PC-9 (cell line): ENCODE data around the gene LONRF2. TPM values are rescaled to one million over a fixed set of nuclear protein-coding genes. Genes with fewer than 3 reads are reported as not detected.

Source experiments
- BruUV-seq: library from RNA; stranded (reverse); fragments of 400-500 nt; replicated peaks from 2 replicates; lab custom pipeline; 2021; lab: Mats Ljungman, UMichigan
- CTCF ChIA-PET: fragments of 300-600 bp; sonication (Branson Sonifier 250); formaldehyde crosslinking; loops from one replicate; lab custom pipeline; 2022; ENCODE audit warnings: antibody characterized with exemption; lab: Charles Lee
- POLR2A ChIA-PET: fragments of 300-600 bp; sonication (Branson Sonifier 250); formaldehyde crosslinking; loops from one replicate; lab custom pipeline; 2022; ENCODE audit warnings: antibody characterized with exemption; ENCODE audit not compliant: unreplicated experiment; lab: Charles Lee
- DNase-seq, 2 experiments: peaks; one replicate each; pipeline versions ENCODE4 v3.0.0 to v3.0.0-alpha.2; 2015 to 2022; ENCODE audit warnings: mixed read lengths in 1 of 2
- H2AFZ ChIP-seq: fragments of 200-600 bp; sonication (generic); 2 replicates; pipeline ENCODE4 v1.8.1; 2017; ENCODE audit warnings: antibody characterized with exemption
- H3F3A ChIP-seq: fragments of 200-600 bp; sonication (generic); 2 replicates; pipeline ENCODE4 v1.8.1; 2017; ENCODE audit warnings: antibody characterized with exemption, mild to moderate bottlenecking, low read depth; ENCODE audit not compliant: insufficient read depth
- H3K27ac ChIP-seq: fragments of 200-600 bp; sonication (generic); 2 replicates; pipeline ENCODE4 v1.6.1; 2016; ENCODE audit warnings: mixed run types
- H3K27me3 ChIP-seq: fragments of 200-600 bp; sonication (generic); 2 replicates; pipeline ENCODE4 v1.6.1; 2016; ENCODE audit warnings: low read depth, mixed run types; ENCODE audit not compliant: insufficient read depth
- H3K36me3 ChIP-seq: fragments of 200-600 bp; sonication (generic); 2 replicates; pipeline ENCODE4 v1.6.1; 2016; ENCODE audit warnings: low read depth, mixed run types
- H3K4me1 ChIP-seq: fragments of 200-600 bp; sonication (generic); replicated peaks from 2 replicates; pipeline ENCODE4 v1.6.1; 2016; ENCODE audit warnings: mixed run types; ENCODE audit not compliant: insufficient read depth
- H3K4me2 ChIP-seq: fragments of 200-600 bp; sonication (generic); 2 replicates; pipeline ENCODE4 v1.6.1; 2017; ENCODE audit warnings: mixed run types
- H3K4me3 ChIP-seq: fragments of 200-600 bp; sonication (generic); 2 replicates; pipeline ENCODE4 v1.6.1; 2016; ENCODE audit warnings: mixed run types
- H3K79me2 ChIP-seq: fragments of 200-600 bp; sonication (generic); 2 replicates; pipeline ENCODE4 v1.6.1; 2017; ENCODE audit warnings: low read depth, mixed run types
- H3K9me2 ChIP-seq: fragments of 200-600 bp; sonication (generic); 2 replicates; pipeline ENCODE4 v1.8.1; 2017; ENCODE audit warnings: mild to moderate bottlenecking; ENCODE audit not compliant: insufficient read depth
- H3K9me3 ChIP-seq: fragments of 200-600 bp; sonication (generic); 2 replicates; pipeline ENCODE4 v1.8.1; 2016; ENCODE audit warnings: low read depth; ENCODE audit not compliant: insufficient read depth
- H4K20me1 ChIP-seq: fragments of 200-600 bp; sonication (generic); 2 replicates; pipeline ENCODE4 v1.8.1; 2017; ENCODE audit not compliant: insufficient read depth
- EZH2 ChIP-seq: fragments of 200-600 bp; sonication (generic); IDR thresholded peaks from 2 replicates; pipeline ENCODE4 v1.8.0; 2017; ENCODE audit warnings: antibody characterized with exemption, low read depth
- intact Hi-C: fragments of 100-400 bp; cut with micrococcal nuclease; formaldehyde crosslinking; loops from one replicate; pipeline ENCODE4 v1.10.0; 2022; ENCODE audit not compliant: unreplicated experiment
- total RNA-seq: library from RNA; stranded (reverse); gene quantifications from 2 replicates; pipeline ENCODE4 v1.2.3, GENCODE V29; 2021
- TF ChIP-seq, protein P1 (sequence below): fragments of 200-600 bp; sonication (generic); conservative IDR thresholded peaks from 2 replicates; pipeline ENCODE4 v1.6.1; 2017; ENCODE audit warnings: mixed run types, antibody characterized with exemption, mild to moderate bottlenecking, moderate library complexity

Gene LONRF2
- total RNA-seq, 1 experiment from 2014 or later, result not detected

DNA sequence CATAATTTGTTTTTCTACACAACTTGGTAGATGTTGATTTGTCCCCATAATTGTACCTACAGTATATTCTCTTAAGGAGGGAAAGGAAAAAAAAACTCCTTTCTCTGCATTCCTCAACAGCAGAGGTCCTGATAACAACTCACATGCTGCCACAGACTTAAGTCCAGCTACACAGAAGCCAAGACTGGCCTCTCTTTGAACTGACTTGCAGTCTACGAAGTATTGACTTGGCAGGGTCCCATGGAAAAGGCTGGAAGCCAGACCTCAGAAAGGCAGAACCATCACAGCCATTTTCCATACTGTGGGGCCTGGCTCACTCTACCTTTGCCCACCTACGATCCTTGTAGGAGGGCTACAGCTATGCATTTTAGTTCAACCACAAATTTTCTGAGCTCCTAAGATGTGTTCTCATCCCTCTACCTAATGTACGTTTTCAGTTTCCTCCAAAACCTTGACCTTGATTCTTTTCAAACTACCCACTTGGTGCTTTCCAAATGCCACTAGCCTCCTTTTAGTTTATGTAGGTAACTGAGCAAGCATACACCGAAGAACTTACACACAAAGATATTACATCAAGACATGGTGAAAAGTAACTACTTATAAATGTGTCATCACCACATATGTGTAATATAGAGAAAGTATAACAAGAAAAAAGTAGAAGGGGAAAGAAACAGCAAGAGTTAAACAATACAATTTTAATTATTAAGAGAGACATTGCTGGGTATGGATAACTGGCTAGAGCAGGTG lies 12.2 kb downstream of the LONRF2 start:
- H3K9me2 ChIP-seq, result no peaks in the 10 kb centered on the region
- no peaks in the 10 kb centered on the region for H3K79me2 ChIP-seq
- no peak overlapping the region for H3K4me3 ChIP-seq
- no peaks in the 10 kb centered on the region for H3K4me1 ChIP-seq
- H3K27me3 ChIP-seq, result no peaks in the 10 kb centered on the region; the same call in 1 of the 2 replicates
- BruUV-seq, result no TSS peak
- no peak overlapping the region for H3K27ac ChIP-seq
- no peaks in the 10 kb centered on the region for H4K20me1 ChIP-seq
- H3F3A ChIP-seq, result no peaks in the 10 kb centered on the region
- TF ChIP-seq, protein P1, sequence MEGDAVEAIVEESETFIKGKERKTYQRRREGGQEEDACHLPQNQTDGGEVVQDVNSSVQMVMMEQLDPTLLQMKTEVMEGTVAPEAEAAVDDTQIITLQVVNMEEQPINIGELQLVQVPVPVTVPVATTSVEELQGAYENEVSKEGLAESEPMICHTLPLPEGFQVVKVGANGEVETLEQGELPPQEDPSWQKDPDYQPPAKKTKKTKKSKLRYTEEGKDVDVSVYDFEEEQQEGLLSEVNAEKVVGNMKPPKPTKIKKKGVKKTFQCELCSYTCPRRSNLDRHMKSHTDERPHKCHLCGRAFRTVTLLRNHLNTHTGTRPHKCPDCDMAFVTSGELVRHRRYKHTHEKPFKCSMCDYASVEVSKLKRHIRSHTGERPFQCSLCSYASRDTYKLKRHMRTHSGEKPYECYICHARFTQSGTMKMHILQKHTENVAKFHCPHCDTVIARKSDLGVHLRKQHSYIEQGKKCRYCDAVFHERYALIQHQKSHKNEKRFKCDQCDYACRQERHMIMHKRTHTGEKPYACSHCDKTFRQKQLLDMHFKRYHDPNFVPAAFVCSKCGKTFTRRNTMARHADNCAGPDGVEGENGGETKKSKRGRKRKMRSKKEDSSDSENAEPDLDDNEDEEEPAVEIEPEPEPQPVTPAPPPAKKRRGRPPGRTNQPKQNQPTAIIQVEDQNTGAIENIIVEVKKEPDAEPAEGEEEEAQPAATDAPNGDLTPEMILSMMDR, result no peak
- TF ChIP-seq EZH2, result no peak
- no peak overlapping the region for H2AFZ ChIP-seq
- ChIA-PET CTCF (no interaction called here), POLR2A (no interaction called here)
- DNase-seq, result no peak
- no peaks in the 10 kb centered on the region for H3K9me3 ChIP-seq
- intact Hi-C loops, result no loop called here
- no peaks in the 10 kb centered on the region for H3K36me3 ChIP-seq
- no peak overlapping the region for H3K4me2 ChIP-seq

GRCh38 chr2:100309311-100309710 lies 13.0 kb downstream of the LONRF2 start:
- Histone ChIP-seq H3K9me2 (no peaks in the 10 kb centered on the region), H3K9me3 (no peaks in the 10 kb centered on the region), H3K36me3 (no peaks in the 10 kb centered on the region), H3K27me3 (no peaks in the 10 kb centered on the region; the same call in 1 of the 2 replicates), H3F3A (no peaks in the 10 kb centered on the region), H3K4me3 (no peak overlapping the region), H4K20me1 (no peaks in the 10 kb centered on the region), H3K79me2 (no peaks in the 10 kb centered on the region), H2AFZ (no peak overlapping the region), H3K27ac (no peak overlapping the region), H3K4me2 (no peak overlapping the region), H3K4me1 (no peaks in the 10 kb centered on the region)
- TF ChIP-seq, protein P1, result no peak
- no peak for TF ChIP-seq EZH2
- ChIA-PET CTCF (no interaction called here), POLR2A (no interaction called here)
- no TSS peak for BruUV-seq
- intact Hi-C loops, result no loop called here
- DNase-seq, result no peak

DNA sequence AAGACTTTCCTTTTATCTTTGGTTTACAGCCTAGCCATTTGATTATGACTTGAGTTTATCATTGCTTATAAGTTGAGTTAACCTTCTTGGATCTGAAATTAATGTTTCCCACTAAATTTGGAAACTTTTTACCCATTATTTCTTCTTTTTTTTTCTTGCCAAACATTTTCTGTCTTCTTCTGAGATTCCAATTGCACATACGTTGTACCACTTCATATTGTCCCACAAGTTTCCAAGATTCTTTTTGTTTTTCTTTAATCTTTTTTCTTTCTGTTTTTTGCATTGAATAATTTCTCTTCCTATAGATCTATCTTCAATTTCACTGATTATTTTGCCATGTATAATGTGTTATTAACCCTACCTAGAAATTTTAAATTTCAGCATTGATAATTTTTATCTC lies 18.6 kb downstream of the LONRF2 start:
- no peaks in the 10 kb centered on the region for H3K36me3 ChIP-seq
- H3K27me3 ChIP-seq, result peaks cover 5% of the 10 kb centered on the region; the same call in 1 of the 2 replicates
- no peaks in the 10 kb centered on the region for H3K79me2 ChIP-seq
- H3K4me3 ChIP-seq, result no peak overlapping the region
- POLR2A ChIA-PET, result no interaction called here
- no peaks in the 10 kb centered on the region for H4K20me1 ChIP-seq
- H3K9me2 ChIP-seq, result no peaks in the 10 kb centered on the region
- intact Hi-C loops, result no loop called here
- BruUV-seq, result no TSS peak
- H3F3A ChIP-seq, result no peaks in the 10 kb centered on the region
- no peak for TF ChIP-seq EZH2
- TF ChIP-seq, protein P1, result no peak
- H2AFZ ChIP-seq, result no peak overlapping the region
- no peak for DNase-seq
- CTCF ChIA-PET, result no interaction called here
- no peak overlapping the region for H3K27ac ChIP-seq
- no peaks in the 10 kb centered on the region for H3K4me1 ChIP-seq
- no peak overlapping the region for H3K4me2 ChIP-seq
- H3K9me3 ChIP-seq, result no peaks in the 10 kb centered on the region
